NT2/D1 (cell line): ENCODE data around the gene CTSL.

Source experiments
- SUZ12 ChIP-seq: IDR thresholded peaks from 2 replicates; pipeline ENCODE4 v1.6.1; 2011; ENCODE audit not compliant: insufficient read length, insufficient read depth; ENCODE audit errors: extremely low read depth
- YY1 ChIP-seq: IDR thresholded peaks from 2 replicates; pipeline ENCODE4 v1.6.1; 2011; ENCODE audit not compliant: insufficient read length, insufficient read depth

DNA sequence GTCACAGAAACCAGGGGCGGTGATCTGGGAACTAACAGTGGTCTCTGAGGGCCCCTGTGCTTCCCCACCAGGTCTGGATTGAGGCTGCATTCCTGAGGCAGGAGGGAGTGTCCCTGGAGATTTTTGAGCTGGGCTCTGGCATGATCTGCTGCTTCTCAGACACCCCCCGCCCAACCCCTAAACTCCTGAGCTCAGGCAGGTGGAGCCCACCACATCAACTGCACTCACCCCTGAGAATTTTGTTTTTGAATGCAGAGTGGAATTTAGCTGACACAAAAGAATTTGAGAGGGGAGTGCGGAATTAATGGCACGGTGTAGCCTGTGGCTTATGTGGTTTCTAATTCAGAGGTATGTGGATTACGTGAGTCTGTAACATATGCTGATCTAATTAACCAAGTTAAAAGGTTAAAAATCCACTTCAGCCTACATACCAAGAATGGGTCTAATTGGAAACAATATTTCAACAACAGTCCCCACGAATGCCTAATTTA lies 23.9 kb upstream of the CTSL start:
- TF ChIP-seq SUZ12 (no peak), YY1 (no peak)
